HG03064 (cell line): ENCODE data around the gene SORBS2.

Source experiments
- ATAC-seq: cut with Tn5 transposase; IDR thresholded peaks from one replicate; pipeline ENCODE4 v1.9.1; 2021; ENCODE audit warnings: low read depth; ENCODE audit not compliant: unreplicated experiment

The SORBS2 gene

DNA sequence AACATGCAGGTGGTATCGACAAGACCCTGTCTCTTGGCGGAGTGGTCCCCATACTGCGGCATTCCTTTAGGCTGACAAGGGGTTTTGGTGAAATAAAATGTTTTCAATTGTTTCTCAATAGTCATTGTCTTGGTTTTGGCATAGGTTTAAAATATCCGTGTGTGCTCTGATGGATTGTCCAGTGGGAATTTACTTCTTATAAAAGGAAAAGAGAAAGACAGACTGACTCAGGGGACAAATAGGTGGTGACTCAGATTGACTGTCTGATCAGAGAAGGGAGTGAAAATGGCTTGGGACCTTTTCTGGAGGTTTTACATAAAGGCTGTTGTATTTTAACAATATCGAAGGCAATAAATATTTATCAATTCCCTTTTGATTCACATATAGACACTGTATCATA, 129.8 kb downstream of the SORBS2 start:
- ATAC-seq: no peak

DNA sequence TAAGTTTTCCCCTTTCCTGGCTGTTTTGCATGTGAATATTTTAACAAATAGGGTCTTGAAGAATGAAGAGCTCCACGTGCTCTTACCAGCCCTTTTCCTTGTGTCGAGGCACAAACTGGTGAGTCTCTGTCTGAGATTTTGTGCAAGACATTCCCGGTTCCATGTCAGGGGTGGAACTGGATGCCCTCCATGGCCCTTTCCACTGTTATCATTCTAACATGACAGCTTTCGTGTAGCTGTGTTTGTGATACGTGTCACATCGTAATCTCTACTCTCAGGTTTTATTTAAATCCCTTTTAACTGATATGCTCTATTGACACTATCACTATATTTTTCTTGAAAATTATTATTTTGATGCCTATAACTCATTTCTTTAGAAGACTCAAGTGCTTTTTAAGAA, 130.4 kb downstream of the SORBS2 start:
- no peak for ATAC-seq

DNA sequence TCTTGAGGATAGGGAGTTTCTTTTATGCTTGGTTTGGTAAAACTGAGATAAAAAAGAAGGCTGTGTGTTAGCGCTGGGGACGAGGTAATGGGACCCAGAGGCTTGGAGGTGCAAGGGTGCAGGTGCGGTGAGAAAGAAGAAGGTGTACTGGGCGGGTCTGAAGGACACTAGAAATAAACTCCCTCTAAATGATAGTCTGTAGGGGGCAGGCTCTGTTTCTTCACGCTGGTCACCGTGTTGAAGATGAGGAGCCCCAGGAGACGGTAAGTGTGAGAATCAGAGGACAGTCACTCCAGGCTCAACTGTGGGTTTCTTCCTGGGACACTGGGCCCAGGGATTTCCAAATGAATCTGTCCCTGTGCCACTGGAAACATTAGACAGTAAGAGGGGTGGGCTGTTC, 131.4 kb downstream of the SORBS2 start:
- ATAC-seq: no peak

DNA sequence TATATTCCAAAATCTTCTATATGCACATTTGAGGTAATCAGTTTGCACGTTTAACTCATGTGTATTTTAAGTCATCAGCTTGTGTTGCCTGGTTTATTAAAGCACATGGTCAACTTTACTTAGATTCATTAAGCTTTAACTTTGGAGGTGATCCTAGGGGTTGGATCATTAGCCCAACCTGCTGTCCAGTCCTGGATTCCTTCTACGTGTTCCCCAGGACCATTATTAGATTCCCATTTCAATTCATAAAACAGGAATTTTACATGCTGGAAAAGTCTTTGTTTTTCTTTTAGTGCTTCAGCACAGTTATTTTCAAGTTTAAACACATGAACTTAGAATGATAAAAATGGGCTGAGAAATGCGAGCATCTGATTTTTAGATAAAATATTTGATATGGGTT, 132.5 kb downstream of the SORBS2 start:
- no peak for ATAC-seq

DNA sequence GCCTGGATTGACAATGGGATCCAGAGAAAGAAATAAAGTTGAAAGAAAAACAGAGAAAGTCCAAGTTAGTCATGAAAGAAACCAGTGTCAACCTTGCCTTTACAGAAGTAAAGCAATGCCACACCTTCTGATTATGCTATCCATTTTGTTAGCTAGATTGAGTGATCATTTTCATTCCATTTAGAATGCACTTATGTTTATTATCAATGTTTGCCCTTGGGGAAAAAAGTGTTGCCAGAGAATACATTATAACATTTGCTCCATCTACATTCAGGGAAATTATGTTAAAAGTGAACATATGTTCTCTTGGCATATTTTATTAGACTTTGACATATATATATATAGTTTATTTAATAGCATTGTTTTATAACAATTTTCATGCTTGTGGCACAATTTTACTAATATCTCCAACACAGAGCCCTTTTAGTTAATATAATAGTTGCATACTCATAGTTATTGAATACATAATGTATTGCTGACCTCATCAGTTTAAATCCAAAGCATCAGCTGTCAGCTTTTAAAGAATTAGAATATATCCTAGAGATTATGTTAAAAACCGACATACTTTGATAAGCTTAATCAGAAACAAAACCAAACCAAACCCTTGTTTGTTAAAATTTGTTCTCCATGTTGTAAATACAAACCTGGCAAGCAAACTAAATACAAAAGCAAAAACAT, 134.2 kb downstream of the SORBS2 start:
- no peak for ATAC-seq

DNA sequence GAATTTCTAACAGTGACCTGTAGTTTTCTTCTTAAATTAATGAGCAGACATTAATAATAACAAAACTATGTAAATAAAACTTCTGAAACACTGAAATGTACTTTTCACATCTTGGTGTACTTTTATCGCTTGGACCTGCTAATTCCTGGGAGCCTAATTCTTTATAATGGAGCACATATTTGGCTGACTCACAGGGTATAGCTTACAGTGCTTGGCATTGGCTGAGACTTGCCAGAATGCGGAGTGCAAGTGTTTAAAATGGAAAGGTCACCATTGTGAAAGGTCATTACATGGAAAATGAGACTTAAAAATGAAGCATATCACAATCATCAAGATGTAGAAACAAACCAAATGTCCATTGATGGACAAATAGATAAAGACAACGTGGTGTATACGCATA, 139.4 kb downstream of the SORBS2 start:
- ATAC-seq: no peak

DNA sequence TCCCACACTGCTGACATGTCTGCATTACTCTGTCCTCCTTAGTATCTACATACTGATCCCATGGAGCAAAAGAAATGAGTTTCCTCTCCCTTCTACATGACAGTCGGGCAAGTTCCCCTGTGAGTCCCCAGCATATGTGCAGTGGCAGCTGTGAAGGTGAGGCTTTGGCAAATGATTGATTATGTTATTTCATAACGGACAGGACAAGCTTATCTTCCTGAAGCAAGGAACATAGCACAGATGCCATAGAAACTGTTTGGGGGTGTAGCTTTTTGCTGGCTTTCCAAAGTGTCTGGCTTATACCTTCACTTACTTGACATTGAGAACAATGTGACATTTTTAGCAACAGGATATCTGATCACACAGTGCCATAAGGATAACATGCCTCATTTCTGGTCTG, 139.8 kb downstream of the SORBS2 start:
- no peak for ATAC-seq

DNA sequence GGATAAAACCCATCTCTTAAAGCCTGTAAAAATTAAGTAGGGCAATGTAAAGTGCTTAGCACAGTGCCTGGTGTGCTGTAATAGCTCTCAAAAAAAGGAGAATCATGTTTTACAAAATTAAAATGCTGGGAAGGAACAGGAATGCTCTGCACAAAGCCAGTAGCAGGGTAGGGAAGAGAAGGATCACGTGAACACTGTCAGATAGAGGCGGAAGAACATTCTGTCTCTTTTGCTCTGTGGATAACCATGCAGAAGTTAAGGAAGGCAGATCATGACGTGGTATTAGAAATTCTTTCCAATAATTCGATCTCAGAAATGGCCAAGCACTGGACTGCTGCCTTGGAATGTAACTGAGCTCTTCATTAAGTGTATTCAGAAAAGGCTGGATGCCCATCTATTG, 140.5 kb downstream of the SORBS2 start:
- no peak for ATAC-seq

DNA sequence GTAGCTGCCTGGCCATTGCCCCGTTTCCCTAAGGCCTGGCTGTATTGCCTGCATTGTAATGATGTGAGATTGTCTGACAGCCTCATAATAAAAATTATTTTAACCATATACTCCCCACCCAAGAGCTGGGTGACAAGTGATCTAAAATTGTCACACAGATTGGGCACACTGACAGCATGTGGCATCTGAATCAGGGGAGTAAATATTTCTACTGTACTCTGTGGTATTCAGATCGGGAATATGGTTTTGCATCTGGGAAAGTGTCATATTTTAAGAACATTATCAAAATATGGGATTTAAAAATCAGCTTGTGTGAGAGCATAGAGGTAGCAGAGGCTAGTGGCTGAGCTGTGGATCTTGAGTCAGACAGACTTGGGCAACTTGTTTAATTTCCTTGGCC, 140.9 kb downstream of the SORBS2 start:
- ATAC-seq: no peak

DNA sequence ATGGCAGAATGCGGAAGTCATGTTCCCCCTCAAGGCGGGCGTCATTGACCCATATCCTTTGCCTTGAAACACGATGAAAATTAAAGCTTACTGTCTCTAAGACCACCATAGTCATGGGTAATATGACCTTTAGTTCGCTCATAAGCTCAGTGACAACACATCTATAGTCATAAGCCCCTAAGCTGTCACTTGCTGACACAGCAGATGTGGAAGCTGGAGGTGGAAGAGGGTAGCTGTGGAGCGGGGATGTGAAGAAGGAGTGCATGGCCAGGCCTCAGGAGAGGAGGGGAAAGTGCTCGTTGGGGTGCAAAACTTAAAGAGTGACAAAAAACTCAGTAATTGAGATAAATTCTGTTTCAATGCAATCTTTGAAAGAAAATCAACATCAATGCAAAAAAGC, 142.7 kb downstream of the SORBS2 start:
- no peak for ATAC-seq

DNA sequence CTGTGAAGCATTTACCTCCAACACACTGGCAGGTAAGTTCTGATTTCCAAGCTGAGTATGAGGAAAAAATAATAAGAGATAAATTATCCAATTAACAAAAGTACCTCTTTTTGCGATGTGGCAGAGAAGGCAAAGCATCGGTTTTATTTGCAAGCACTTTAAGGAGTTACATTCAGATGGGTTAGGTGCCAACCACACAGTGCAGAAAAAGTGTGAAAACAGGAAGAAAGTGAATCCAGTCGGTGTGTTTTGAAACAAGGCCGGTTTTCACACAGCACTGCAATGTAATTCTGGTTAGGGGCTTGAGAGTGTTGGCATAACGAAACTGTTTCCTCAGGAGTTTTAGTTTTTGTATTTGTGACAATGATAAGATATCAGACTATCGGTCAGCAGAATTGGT, 145.8 kb downstream of the SORBS2 start:
- ATAC-seq: no peak

DNA sequence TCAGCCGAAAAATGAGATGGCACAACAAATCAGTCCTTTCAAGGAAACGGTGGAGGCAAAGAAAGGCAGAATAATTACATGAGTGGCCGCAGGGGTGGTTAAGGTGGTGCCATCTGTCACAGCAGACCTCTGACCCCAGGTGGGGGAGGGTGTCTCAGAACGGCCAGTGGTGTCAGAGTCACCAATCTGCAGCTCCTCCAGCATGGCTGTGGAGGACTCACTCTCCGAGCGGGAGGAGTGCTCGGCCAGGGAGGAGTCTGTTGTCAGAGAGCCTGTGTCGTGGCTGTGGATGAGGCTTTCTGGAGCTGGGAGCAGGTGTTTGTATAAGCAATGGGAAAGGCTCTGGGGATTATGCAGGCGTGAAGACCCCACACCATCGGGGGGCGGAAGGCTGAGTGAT, 146.3 kb downstream of the SORBS2 start:
- ATAC-seq: no peak

DNA sequence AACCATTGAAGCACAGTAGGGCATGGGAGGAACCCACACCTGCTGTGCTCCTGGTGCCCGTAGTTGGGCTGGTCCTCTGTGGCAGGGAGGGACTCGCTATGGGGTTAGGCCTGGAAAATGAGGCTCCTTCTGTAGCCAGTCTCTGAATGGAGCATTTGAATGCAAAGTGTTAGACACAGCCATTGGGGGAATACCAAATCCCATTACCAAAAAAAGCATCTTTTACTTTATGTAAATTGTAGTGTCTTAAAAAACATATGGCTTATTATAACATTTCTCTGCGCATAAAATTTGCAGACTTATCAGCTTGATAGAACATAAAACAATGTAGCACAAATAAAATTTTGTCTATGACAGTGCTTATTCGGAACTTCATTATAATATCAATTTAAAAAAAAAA, 147.5 kb downstream of the SORBS2 start:
- ATAC-seq: no peak

DNA sequence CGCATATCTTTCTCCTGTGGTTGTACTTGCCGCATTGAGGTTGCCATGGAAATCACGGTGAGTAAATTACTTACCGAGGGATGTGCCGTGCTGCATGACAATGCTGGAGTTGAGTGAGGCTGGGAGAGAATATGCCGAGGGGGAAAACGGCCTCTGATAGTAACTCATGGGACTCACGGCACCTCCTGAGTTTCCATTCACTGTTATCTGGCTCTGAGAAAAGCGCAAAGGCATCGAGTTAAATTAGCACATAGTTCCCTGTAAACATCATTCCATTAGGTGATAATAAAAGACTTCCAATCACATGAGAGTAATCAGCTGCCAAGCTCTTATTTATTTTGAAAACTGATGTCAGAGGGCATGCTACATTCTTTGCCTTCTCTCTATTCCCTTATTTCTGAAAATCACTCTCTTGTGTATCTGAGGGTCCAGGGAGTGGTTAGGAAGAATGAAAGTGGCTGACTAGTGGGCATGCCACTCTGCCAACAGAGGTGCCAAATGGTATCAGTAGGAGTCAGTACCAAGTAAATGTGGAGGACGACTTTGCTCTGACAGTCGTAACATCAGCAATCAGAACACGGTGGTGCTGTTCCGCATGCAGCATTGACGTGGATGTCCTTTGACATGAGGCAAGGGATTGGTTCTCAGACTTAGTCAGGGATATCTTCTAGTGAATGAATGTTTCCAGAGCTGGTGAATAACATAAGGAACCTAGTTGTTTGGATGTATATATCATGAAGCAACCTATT, 149.8 kb downstream of the SORBS2 start:
- no peak for ATAC-seq

DNA sequence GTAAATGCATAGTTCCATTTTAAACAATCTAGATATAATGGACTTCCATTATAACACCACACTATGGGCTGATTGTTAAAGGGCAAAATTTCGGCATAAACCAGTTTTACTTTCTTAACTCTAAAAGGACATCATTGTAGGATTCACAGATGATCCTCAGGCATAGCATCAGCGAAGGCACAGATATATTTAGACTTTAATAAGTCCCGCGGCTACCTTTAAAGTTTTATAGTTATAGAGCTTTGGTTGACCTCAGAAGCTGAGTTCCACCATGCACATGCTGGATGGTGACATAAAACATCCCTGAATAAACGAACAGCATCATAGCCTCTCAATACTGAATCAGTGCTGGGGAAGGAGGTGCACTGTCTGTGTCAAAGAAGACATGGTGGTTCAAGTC, 151.7 kb downstream of the SORBS2 start:
- ATAC-seq: no peak

DNA sequence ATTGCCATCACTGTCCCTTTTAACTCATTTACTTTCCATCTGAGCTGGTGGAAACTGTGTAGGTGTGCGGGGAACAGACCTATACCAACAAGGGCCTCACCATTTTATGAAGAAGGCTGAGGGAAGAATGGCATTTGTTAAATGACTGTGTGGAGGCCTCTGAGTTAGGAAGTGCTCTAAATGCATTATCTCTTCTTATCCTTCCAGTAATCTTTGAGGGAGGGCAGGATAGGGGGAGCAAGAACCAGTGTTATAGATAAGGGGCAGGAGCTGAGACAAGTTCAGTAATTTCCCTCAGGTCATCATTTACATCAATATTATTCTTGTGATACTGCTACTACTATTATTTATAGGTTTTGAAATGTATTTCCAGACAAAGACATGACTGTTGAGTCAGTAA, 154.3 kb downstream of the SORBS2 start:
- no peak for ATAC-seq

DNA sequence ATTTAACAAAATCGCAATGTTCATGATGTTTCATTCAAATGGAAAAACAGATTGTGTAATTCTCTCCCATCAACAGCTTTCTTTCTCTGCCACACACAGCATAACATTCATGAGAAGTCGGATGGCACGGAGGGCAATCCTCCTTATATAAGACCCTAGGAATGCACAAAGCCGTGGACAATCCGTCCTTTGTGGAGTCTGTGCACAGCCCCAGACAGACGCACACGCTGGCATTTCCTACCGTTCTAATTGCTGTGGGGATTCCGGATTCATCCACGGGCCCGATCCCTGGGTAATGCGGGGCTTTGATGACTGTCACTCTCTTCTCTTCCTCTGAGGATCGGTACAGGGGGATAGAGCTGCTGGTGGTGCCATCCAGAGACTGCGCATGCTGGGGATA, 154.8 kb downstream of the SORBS2 start:
- no peak for ATAC-seq

DNA sequence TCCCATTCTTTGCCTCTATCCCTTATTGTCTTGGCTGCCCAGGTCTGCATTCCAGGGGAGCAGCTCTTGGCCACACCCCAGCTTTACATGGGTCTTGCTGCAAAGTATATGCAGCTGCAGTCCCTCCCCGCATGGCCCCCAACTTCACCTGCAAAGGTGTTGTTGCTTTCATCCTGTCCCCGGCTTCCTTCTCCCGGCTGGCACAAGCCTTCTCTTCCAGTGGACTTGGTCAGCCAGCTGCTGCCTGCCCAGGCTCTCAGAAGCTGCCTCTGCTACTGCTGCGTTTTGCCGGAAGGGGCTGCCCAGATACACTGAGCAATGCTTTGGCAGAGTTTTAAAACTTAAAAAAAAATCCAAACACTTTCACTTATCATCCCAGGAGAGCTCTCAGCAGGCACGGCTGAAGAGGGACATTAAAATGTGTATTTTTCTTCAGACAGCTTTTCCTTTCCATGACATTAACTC, 155.5 kb downstream of the SORBS2 start:
- no peak for ATAC-seq

DNA sequence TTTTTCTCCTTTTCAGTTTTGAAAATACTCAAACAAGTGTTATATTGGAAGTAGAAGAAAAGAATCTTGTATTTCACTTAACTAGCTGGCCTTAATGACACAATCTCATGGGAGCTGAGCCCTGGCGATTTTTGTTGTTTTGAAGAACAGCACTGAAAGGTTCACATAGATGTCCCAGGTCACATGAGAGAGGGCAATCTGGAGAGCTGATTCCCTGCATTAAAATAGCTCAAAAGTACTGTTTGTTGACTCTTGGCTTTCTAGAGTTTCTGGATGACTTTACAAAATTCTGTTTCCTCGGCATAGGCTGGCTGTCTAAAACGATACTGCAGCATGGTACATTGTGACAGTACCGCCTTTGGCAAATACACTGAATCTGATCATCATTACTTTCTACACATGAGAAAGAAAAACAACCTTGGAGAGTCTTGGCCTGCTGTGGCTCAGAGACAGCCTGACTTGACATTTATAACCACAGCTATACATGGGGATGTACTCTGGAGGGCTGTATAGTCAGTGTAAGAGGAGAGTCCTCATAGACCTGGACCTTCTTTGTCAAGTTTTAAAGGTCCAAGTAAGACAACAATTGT, 156.9 kb downstream of the SORBS2 start:
- ATAC-seq: no peak

DNA sequence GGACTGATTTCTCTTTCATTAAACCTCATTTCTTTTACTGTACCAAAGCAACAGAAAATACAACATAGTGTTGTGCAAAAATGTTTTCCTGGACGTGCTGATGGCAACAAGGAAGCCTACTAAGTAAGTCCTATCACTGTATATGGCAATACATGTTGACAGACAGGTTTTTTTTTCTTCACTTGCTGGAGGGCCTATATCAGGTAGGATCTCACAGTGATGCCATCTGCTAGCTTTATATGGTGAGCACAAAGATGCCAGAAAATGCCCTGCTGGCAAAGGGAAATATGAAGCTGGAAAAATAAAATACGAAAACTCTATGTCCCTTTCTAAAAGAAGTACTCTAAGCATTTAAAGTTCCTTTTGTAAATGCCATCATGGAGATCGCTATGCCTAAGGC, 157.7 kb downstream of the SORBS2 start:
- no peak for ATAC-seq

DNA sequence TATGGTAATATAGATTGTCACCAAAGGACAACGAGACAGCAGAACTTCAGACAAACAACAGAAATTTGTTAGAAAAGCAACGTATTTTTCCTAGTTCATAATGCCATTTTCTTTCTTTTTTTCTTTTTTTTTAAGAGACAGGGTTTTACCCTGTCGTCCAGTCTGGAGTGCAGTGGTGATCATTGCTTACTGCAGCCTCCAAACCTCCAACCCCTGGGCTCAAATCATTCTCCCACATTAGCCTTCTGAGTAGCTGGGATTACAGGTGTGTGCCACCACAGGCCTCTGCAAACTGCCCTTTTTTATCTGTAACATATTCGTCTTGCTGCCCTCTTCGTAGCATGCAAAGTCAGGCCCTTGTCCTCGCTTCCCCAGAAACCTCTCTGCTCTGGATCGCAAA, 160.1 kb downstream of the SORBS2 start:
- ATAC-seq: no peak

DNA sequence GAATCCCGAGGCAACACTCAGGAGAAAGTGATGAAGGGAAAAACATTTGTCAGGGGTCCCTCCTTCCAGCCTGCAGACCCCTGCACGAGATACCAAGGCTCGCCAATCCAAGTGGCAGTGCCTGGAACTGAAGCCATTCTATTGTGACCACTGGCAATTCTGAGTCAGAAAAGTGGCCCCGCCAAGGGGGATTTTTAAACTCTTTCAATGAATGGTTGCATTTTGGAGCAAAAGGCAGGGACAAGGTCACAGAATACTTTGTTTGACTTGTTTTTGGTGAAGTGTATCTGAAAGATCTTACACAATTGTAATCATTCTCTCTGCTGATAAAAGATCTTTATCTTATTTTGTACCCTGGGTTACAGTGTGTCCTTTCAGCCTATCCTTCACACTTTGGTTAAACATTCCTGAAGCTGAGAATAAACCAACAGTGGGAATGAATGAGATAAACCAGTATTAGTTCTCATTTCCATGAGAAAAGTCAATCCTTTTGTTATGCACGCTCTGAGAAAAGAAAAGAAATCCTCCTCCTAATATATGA, 160.8 kb downstream of the SORBS2 start:
- no peak for ATAC-seq
